Fibroblast of pulmonary artery (primary cell): Measurements from ENCODE around the gene TCF19.

Experiments used
- DNase-seq: peaks from one replicate; pipeline ENCODE4 v3.0.0-alpha.2; 2010; ENCODE audit warnings: low read depth
- H3K4me3 ChIP-seq: replicated peaks from 2 replicates; pipeline ENCODE4 v1.5.1; 2011; ENCODE audit warnings: low read depth, mild to moderate bottlenecking, control low read depth, low read length, moderate library complexity
- TF ChIP-seq, protein P1 (sequence below): IDR thresholded peaks from 2 replicates; pipeline ENCODE4 v1.5.1; 2011; ENCODE audit warnings: mild to moderate bottlenecking, control low read depth, low read length, inconsistent platforms; ENCODE audit errors: missing control alignments

TCF19 gene

DNA sequence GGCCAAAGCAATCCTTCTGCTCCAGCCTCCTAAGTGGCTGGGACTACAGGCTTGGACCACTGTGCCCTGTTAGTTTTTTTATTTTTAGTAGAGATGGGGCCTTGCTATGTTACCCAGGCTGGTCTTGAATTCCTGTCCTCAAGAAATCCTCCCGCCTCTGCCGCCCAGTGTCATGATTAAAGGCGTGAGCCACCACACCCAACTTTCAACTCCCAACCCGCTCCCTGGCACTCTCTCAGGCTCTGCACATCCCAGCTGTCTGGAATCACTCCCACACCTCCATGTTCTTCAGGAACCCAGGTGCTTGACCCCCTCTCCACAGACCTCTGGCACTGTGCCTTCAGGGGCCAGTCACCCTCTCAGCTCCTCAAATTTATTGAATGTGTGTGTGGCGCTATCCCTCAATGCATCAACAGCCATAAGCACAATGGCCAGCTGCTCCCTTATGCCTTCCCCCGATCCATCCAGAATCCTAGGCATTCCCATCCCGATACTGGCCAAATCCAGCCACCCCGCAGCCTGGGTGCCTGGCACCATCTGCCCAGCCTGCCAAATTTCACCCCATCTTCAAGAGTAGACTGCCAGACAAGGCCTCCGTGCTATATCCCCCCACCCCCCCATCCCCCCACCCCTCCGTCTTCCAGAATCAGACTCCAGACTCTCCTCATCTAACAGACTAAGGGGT lies 12.7 kb downstream of the TCF19 start:
- DNase-seq, result no peak
- H3K4me3 ChIP-seq, result no peak overlapping the region
- TF ChIP-seq, protein P1, sequence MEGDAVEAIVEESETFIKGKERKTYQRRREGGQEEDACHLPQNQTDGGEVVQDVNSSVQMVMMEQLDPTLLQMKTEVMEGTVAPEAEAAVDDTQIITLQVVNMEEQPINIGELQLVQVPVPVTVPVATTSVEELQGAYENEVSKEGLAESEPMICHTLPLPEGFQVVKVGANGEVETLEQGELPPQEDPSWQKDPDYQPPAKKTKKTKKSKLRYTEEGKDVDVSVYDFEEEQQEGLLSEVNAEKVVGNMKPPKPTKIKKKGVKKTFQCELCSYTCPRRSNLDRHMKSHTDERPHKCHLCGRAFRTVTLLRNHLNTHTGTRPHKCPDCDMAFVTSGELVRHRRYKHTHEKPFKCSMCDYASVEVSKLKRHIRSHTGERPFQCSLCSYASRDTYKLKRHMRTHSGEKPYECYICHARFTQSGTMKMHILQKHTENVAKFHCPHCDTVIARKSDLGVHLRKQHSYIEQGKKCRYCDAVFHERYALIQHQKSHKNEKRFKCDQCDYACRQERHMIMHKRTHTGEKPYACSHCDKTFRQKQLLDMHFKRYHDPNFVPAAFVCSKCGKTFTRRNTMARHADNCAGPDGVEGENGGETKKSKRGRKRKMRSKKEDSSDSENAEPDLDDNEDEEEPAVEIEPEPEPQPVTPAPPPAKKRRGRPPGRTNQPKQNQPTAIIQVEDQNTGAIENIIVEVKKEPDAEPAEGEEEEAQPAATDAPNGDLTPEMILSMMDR, result no peak

GRCh38 chr6:31171931-31172905 lies 13.8 kb downstream of the TCF19 start:
- DNase-seq, result no peak
- no peak overlapping the region for H3K4me3 ChIP-seq
- TF ChIP-seq, protein P1, result no peak

DNA sequence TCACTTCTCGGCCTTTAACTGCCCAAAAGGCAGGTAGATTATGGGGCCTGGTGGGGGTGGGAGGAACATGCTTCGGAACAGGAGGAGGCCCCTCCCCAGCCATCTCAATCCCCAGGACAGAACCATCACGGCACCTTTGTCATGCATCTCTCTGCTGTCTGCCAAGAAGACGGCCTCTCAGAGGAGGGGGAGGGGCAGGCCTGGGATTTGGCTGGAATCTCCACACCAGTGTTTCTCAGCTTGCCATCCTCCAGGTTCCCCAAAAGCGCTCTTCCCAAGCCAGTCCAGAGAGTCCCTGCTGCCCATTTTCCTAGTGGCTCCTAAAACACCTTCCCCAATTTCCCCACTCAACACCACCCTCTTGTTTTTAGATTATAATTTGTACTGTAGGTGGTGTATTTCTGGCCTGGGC lies 14.6 kb downstream of the TCF19 start:
- DNase-seq, result no peak
- TF ChIP-seq, protein P1, result no peak
- H3K4me3 ChIP-seq, result no peak overlapping the region

DNA sequence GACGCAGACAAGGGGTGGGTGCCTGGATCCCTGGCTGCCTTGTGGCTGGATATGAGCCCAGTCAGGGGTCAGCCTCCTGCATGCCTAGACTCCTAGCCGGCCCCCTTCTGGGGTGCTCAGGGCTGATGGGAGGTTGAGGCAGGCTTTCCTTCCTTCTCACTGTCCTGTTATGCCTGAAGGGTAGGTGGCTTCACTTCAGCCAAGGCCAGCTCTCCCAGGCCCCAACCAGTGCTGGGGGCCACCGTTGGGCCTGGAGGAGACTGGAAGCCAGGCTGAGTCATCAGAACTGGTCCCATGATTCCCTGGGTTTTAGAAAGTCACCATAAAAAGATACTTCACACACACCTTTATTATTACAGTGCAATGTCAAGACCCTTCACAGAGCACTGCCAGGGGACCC lies 15.0 kb downstream of the TCF19 start:
- DNase-seq, result no peak
- no peak overlapping the region for H3K4me3 ChIP-seq
- TF ChIP-seq, protein P1, result no peak

- DNase-seq, result no peak
These were observed 16.0 kb downstream of the TCF19 start for GRCh38 chr6:31174378-31174777.

GRCh38 chr6:31175971-31176370 lies 17.6 kb downstream of the TCF19 start:
- no peak overlapping the region for H3K4me3 ChIP-seq
- TF ChIP-seq, protein P1, result no peak
- DNase-seq, result peak; percentile 59

More at GRCh38 chr6:31174378-31174777, 16.0 kb downstream of the TCF19 start:
- no peak overlapping the region for H3K4me3 ChIP-seq
- TF ChIP-seq, protein P1, result no peak
